ENCODE measurements around the gene CCDC51.

The CCDC51 gene

DNA sequence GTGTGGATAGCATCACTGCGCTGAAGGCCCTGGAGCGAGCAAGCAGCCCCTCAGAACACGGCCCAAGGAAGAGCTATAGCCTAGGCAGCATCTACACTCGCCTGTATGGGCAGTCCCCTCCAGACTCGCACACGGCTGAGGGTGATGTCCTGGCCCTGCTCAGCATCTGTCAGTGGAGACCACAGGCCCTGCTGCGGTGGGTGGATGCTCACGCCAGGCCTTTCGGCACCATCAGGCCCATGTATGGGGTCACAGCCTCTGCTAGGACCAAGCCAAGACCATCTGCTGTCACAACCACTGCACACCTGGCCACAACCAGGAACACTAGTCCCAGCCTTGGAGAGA lies 27.2 kb upstream of the CCDC51 start:
- H3K27me3 ChIP-seq: no peaks in the 10 kb centered on the region
- intact Hi-C loops (cut with DNase I; ENCODE audit: low total_unique reads): loop anchor here (5.0 to 10.0 kb wide), 3 partner anchors 40 to 218 kb away; partner anchors contain the start of genes NCKIPSD and SLC26A6
- H3K4me3 ChIP-seq: peak overlapping the region; percentile 54 to 64
- H3K9me3 ChIP-seq: no peaks in the 10 kb centered on the region
- H3K4me1 ChIP-seq: peaks cover 0 to 67% (median 64%) of the 10 kb centered on the region in 4 donors
- DNase-seq: no peak
- peak overlapping the region; percentile 93 to 95 for H3K27ac ChIP-seq
- TF ChIP-seq, protein P1, sequence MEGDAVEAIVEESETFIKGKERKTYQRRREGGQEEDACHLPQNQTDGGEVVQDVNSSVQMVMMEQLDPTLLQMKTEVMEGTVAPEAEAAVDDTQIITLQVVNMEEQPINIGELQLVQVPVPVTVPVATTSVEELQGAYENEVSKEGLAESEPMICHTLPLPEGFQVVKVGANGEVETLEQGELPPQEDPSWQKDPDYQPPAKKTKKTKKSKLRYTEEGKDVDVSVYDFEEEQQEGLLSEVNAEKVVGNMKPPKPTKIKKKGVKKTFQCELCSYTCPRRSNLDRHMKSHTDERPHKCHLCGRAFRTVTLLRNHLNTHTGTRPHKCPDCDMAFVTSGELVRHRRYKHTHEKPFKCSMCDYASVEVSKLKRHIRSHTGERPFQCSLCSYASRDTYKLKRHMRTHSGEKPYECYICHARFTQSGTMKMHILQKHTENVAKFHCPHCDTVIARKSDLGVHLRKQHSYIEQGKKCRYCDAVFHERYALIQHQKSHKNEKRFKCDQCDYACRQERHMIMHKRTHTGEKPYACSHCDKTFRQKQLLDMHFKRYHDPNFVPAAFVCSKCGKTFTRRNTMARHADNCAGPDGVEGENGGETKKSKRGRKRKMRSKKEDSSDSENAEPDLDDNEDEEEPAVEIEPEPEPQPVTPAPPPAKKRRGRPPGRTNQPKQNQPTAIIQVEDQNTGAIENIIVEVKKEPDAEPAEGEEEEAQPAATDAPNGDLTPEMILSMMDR (IDR thresholded peaks at IDR 0.05): no peak
- peaks cover 13 to 43% (median 37%) of the 10 kb centered on the region in 3 donors for H3K36me3 ChIP-seq

DNA sequence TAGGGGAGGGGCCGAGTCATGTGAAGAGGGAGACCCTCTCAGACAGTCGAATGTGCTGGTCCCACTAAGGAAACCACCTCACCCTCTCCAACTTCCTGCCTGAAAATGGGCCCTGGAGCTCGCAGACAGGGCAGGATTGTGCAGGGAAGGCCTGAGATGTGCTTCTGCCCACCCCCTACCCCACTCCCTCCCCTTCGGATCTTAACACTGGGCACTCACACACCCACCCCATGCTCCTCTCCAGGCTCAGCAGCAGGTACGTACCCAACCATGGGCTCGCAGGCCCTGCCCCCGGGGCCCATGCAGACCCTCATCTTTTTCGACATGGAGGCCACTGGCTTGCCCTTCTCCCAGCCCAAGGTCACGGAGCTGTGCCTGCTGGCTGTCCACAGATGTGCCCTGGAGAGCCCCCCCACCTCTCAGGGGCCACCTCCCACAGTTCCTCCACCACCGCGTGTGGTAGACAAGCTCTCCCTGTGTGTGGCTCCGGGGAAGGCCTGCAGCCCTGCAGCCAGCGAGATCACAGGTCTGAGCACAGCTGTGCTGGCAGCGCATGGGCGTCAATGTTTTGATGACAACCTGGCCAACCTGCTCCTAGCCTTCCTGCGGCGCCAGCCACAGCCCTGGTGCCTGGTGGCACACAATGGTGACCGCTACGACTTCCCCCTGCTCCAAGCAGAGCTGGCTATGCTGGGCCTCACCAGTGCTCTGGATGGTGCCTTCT lies 26.6 kb upstream of the CCDC51 start:
- peak overlapping the region; percentile 54 to 64 for H3K4me3 ChIP-seq
- H3K36me3 ChIP-seq: peaks cover 13 to 48% (median 39%) of the 10 kb centered on the region in 3 donors
- intact Hi-C loops (cut with DNase I; ENCODE audit: low total_unique reads): loop anchor here (5.0 to 10.0 kb wide), 3 partner anchors 41 to 218 kb away; partner anchors contain the start of genes NCKIPSD and SLC26A6
- no peaks in the 10 kb centered on the region for H3K27me3 ChIP-seq
- TF ChIP-seq, protein P1 (IDR thresholded peaks at IDR 0.05): no peak
- no peaks in the 10 kb centered on the region for H3K9me3 ChIP-seq
- peaks cover 0 to 62% (median 58%) of the 10 kb centered on the region in 4 donors for H3K4me1 ChIP-seq
- H3K27ac ChIP-seq: peak overlapping the region; percentile 93 to 95
- DNase-seq: no peak

DNA sequence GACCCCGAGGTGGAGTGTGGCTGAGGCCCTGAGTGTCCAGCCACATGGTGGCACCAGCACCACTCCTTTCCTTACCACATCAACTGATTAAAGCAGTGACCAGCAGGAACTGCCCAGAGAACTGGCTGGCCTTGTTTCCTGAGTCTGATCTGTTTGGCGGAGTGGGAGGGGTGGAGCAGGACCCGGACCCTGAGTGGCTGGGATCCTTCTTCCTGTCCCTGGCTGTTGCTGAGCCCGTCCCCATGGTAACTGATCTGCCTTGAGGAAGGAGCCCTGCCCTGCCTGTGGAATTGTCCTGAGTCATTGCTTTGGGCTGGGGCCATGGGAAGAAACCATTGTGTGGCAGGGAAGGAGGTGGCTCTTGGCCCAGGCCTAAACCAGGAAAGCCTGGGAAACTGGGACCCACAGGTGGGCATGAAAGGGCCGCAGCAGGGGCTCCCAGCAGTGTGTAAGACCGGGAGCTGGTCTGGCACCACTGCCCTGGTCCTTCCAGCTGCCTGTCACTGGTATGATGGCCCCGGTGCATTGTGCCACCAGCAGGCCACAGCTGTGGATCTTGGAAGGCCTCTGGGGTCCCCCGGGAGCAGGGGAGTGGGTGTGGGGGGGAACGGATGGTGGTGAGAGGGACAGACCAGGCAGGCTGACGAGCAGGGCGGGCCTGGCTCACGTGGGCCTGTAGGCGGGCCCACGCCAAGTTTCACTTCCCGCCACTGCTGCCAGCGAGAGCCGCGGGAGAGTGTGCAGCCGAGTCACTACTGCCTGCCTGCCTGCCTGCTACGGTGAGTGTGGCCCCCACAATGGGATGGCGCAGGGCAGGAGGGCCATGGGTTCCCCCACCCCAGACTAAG lies 25.8 kb upstream of the CCDC51 start:
- Histone ChIP-seq H3K27ac (peak overlapping the region; percentile 93 to 95), H3K4me3 (peak overlapping the region; percentile 54 to 64), H3K4me1 (peaks cover 0 to 54% (median 52%) of the 10 kb centered on the region in 4 donors), H3K36me3 (peaks cover 19 to 56% (median 47%) of the 10 kb centered on the region in 3 donors), H3K9me3 (no peaks in the 10 kb centered on the region), H3K27me3 (no peaks in the 10 kb centered on the region)
- DNase-seq: peak; percentile 100
- intact Hi-C loops (cut with DNase I; ENCODE audit: low total_unique reads): loop anchor here (2.0 to 10.0 kb wide), 4 partner anchors 42 to 219 kb away; partner anchors contain the start of genes NCKIPSD and SLC26A6
- TF ChIP-seq, protein P1 (IDR thresholded peaks at IDR 0.05): peak; percentile 76 to 92

DNA sequence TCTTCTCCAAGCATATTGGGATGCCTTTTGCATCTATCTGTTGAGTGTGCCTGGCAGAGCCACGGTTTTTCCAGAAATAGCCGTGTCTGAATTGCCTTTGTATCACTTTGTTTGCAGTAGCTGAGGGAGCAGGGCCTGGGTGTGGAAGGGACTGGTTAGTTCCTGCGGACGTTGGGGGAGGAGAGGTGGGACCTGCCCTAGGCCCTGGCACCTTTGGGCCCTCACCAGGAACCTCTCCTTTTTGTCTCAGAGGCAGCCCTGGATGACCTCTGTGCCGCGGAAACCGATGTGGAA lies 25.3 kb upstream of the CCDC51 start:
- Histone ChIP-seq H3K4me1 (peaks cover 0 to 48% (median 46%) of the 10 kb centered on the region in 4 donors), H3K4me3 (no peak overlapping the region), H3K9me3 (no peaks in the 10 kb centered on the region), H3K27ac (peak overlapping the region; percentile 93 to 95), H3K27me3 (no peaks in the 10 kb centered on the region), H3K36me3 (peaks cover 25 to 60% (median 52%) of the 10 kb centered on the region in 3 donors)
- TF ChIP-seq, protein P1 (IDR thresholded peaks at IDR 0.05): no peak
- DNase-seq: no peak
- intact Hi-C loops (cut with DNase I; ENCODE audit: low total_unique reads): loop anchor here (2.0 to 10.0 kb wide), 4 partner anchors 42 to 220 kb away; partner anchors contain the start of genes NCKIPSD and SLC26A6

DNA sequence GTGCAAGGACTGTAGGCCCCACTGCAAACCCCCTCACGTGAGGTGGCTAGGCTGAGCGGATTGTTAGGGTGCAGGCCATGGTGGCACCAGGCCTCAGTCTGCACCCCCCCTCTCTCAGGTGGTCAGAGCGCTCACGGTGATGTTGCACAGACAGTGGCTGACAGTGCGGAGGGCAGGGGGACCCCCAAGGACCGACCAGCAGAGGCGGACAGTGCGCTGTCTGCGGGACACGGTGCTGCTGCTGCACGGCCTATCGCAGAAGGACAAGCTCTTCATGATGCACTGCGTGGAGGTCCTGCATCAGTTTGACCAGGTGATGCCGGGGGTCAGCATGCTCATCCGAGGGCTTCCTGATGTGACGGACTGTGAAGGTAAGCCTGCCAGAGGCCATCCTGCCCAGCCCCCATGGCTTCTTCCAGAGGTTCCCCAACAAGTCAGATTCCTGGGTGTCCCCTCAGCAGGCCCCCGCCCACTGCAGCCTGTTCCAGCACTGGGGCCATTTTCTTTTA lies 24.8 kb upstream of the CCDC51 start:
- TF ChIP-seq, protein P1 (IDR thresholded peaks at IDR 0.05): no peak
- peaks cover 0 to 44% (median 42%) of the 10 kb centered on the region in 4 donors for H3K4me1 ChIP-seq
- H3K27ac ChIP-seq: peak overlapping the region; percentile 93 to 95
- intact Hi-C loops (cut with DNase I; ENCODE audit: low total_unique reads): loop anchor here (2.0 to 10.0 kb wide), 4 partner anchors 43 to 220 kb away; partner anchors contain the start of genes NCKIPSD and SLC26A6
- peaks cover 29 to 60% (median 52%) of the 10 kb centered on the region in 3 donors for H3K36me3 ChIP-seq
- no peaks in the 10 kb centered on the region for H3K27me3 ChIP-seq
- H3K9me3 ChIP-seq: no peaks in the 10 kb centered on the region
- H3K4me3 ChIP-seq: no peak overlapping the region
- DNase-seq: peak in 1 of 2 donors; percentile 75

Measured in tibial artery (tissue), 4 donors.